GOT3 (cell line): ENCODE results near the gene CTNNA3.
"Not testable (repeated sequence)": the region's sequence is repeated elsewhere in the genome, so short reads cannot be mapped to it uniquely, and the experiment has no call there.

Experiments used
- DNase-seq: peaks from one replicate; lab custom pipeline; 2025; ENCODE audit warnings: mixed read lengths; lab: John Stamatoyannopoulos, UW

Gene CTNNA3

DNA sequence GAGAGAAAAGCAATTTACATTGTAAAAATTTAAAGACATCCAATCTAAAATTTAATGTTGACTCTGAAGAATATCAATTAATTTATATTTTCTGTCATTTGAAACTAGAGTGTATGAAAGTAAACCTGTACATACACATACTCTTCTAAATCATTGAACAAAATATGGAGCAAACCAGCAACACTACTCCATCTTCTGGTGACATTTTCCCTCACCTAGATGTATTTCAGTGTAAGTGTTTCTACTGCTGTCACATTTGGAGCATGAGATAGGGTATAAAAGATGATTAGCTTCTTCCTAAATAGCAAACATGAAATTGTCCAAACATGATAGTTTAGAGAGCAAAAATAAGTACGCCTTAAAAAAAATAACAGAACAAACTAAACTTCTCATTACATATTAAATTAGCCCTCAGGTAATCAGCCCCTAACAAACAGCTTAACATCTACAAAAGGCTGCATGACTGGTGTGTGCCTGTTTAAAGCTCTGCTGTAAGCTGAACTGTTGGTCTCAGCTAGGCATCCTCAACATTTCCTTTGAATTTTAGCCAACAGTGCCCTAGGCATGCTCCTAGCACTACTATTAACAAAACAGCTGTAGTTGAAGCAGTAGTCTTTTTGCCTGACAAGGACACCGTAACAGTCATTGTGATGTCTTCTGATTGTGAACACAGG, 189.8 kb downstream of the CTNNA3 start:
- no peak for DNase-seq

GRCh38 chr10:67492317-67493019, 203.5 kb downstream of the CTNNA3 start:
- DNase-seq: no peak

- DNase-seq: no peak
These were observed 207.9 kb downstream of the CTNNA3 start for GRCh38 chr10:67487906-67488619.

GRCh38 chr10:67487199-67487598, 208.8 kb downstream of the CTNNA3 start:
- DNase-seq: no peak

GRCh38 chr10:67477868-67478267, 218.1 kb downstream of the CTNNA3 start:
- no peak for DNase-seq

DNA sequence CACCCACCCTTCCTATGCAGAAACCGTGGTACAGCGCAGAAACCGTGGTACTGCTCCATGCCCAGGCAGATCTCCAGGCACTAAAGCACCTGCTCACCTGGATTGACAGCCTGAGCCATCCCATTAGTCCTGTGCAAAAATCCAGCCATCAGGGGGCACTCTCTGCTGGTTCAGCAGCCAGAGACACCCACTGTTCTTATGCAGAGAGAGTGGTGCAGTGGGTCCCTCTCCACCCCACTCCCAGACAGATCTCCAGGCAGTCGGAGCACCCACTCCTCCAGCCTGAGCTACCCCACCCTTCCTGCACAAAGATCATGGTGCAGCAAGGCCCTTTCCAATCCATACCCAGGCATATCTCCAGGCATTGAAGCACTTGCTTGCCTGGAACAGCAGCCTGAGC, 219.8 kb downstream of the CTNNA3 start:
- DNase-seq: no peak

DNA sequence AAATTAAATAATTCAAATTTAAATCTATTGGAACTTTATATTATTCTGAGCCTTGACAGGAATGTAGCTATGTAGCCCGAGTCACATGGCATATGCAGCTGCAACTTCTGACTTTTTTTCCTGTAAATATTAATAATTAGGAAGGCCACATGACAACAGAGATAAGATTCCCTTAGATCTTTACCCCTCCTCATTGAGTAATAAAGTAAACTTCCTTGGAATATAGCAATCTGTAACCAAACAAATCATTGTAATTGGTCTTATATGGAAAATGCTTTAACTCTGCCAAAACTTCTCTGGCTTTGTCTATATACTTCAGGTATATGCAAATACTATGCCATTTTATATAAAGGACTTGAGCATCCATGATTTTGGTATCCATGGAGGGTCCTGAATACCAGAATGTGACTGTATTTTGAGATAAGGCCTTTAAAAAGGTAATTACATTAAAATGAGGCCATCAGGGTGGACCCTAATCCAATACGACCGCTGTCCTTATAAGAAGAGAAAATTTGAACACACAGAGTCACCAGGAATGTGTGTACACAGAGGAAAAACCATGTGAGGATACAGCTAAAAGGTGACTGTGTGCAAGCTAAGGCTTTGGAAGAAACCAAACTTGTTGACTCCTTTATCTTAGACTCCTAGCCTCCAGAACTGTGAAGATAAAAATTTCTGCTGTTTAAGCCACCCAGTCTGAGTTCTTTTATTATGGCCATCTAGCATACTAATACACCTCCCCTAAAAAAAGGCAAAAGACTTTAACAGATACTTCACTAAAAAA, 222.0 kb downstream of the CTNNA3 start:
- DNase-seq: no peak

GRCh38 chr10:67471022-67471421, 225.0 kb downstream of the CTNNA3 start:
- no peak for DNase-seq

GRCh38 chr10:67464278-67464677, 231.7 kb downstream of the CTNNA3 start:
- no peak for DNase-seq

- no peak for DNase-seq
These were observed 243.1 kb downstream of the CTNNA3 start for GRCh38 chr10:67452892-67453291.

DNA sequence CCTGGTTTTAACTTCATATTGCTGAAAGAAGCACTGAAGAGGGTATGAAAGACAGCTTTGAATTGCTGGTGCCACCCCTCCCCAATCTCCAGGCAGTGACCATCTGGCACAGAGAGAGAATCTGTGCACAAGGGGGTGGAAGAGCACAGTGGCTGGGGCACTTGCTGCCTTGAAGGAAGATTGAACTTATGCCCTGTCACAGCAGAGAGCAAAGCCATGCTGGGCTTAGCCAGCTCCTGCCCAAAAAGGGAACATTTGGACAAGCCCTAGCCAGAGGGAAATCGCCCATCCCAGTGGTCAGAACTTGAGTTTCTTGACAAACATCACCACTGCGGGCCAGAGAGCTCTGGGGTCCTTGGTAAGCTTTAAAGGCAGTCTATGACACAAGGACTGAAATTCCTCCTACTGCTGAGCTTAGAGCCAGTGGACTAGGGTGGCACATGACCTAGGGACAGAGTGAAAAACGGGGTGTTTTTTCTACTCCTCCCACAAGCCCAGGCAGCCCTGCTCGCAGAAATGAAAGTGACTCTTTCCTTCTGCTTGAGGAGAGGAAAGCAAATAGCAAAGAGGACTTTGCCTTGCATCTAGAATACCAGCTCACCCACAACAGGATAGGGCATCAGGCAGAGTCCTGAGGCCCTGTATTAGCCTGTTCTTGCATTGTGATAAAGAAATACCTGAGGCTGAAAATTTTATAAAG, 257.2 kb downstream of the CTNNA3 start:
- DNase-seq: no peak

DNA sequence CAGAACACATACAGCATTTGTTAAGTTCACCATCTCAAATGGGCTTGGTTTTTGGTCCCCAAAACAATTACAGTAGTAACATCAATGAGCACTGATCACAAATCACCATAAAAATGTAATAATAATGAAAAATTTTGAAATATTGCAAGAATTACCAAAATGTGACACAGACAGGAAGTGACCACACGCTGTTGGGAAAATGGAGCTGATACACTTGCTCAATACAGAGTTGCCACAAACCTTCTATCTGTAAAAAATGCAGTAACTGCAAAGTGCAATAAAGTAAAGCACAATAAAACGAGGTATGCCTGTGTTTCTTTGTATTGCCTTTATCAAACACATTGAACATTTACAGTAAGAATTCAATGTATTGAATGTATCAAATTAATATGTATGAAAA, 262.7 kb downstream of the CTNNA3 start:
- DNase-seq: no peak

DNA sequence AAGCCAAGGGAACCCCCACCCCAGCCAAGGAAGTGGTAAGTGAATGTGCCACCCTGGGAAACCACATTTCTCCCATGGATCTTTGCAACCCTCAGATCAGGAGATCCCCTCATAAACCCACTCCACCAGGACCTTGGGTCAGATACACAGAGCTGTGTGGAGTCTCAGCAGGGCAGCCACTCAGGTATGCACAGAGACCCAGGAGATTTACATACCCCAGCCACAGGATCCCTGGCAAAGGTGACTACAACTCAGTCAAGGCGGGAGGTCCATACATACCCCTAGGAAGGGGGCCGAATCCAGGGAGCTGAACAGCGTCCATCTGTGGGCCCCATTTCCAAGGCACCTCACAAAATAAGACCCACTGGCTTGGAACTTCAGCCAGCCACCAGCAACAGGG, 293.4 kb downstream of the CTNNA3 start:
- DNase-seq: no peak

DNA sequence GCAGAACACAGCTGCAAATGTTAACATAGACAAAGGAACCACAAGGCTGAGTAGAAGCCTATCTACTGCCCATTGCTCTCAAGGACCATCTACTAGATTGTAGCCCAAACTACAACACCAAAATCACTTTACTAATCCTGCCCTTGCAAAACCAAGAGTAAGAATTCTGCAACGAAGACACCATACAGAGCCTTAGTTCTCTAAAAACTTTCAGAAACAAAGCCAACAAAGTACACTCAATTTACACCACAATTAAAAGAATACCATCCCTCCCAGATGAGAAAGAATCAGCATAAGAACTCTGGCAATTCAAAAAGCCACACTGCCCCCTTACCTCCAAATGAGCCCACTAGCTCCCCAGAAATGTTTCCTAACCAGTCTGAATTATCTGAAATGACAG, 294.3 kb downstream of the CTNNA3 start:
- DNase-seq: no peak

DNA sequence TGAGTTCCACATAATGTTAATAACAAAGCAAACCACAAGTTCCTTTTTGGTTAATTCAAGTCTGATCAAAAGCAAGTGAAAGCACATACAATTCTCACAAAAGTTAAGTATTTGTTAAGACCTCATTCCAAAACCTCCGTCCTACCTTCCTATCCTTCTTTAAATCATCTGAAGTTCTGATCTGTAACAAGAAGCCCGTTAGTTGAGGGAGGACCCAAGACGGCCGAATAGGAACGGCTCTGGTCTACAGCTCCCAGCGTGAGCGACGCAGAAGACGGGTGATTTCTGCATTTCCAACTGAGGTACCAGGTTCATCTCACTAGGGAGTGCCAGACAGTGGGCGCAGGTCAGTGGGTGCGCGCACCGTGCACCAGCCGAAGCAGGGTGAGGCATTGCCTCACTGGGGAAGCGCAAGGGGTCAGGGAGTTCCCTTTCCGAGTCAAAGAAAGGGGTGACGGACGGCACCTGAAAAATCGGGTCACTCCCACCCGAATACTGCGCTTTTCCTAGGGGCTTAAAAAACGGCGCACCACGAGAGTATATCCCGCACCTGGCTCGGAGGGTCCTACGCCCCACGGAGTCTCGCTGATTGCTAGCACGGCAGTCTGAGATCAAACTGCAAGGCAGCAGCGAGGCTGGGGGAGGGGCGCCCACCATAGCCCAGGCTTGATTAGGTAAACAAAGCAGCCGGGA, 309.0 kb downstream of the CTNNA3 start:
- DNase-seq: not testable (repeated sequence)

DNA sequence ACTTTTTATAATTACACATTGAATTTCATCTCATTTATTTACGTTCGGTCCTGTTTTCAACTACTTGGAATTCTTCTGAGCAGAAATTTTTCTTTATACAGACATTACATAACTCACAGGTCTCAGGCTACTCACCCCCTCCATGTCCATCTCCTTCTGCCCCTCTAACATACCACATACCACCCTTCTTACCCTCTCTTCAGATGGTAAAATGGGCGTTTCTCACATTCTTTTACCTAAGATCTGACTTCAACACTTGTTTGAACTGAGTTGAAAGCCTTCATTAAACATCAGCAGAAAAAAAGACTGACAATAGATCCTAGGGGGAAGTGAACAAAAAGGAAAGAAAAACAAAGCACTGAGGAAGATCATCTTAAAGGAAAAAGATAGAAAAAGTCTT, 309.7 kb downstream of the CTNNA3 start:
- no peak for DNase-seq

- no peak for DNase-seq
These were observed 310.4 kb downstream of the CTNNA3 start for GRCh38 chr10:67385566-67385965.

- no peak for DNase-seq
These were observed 310.9 kb downstream of the CTNNA3 start for GRCh38 chr10:67385089-67385488.

- no peak for DNase-seq
These were observed 364.7 kb downstream of the CTNNA3 start for GRCh38 chr10:67331121-67331910.
